LNCAP (cell line): ENCODE results near the gene HAPSTR1.

Experiments used
- TF ChIP-seq, protein P1 (sequence below): fragments of 450-650 bp; IDR thresholded peaks from 2 replicates; pipeline ENCODE4 v1.5.1; 2017; ENCODE audit warnings: mild to moderate bottlenecking

HAPSTR1 gene

GRCh38 chr16:9095656-9096397, 4.4 kb downstream of the HAPSTR1 start:
- TF ChIP-seq, protein P1, sequence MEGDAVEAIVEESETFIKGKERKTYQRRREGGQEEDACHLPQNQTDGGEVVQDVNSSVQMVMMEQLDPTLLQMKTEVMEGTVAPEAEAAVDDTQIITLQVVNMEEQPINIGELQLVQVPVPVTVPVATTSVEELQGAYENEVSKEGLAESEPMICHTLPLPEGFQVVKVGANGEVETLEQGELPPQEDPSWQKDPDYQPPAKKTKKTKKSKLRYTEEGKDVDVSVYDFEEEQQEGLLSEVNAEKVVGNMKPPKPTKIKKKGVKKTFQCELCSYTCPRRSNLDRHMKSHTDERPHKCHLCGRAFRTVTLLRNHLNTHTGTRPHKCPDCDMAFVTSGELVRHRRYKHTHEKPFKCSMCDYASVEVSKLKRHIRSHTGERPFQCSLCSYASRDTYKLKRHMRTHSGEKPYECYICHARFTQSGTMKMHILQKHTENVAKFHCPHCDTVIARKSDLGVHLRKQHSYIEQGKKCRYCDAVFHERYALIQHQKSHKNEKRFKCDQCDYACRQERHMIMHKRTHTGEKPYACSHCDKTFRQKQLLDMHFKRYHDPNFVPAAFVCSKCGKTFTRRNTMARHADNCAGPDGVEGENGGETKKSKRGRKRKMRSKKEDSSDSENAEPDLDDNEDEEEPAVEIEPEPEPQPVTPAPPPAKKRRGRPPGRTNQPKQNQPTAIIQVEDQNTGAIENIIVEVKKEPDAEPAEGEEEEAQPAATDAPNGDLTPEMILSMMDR: no peak

DNA sequence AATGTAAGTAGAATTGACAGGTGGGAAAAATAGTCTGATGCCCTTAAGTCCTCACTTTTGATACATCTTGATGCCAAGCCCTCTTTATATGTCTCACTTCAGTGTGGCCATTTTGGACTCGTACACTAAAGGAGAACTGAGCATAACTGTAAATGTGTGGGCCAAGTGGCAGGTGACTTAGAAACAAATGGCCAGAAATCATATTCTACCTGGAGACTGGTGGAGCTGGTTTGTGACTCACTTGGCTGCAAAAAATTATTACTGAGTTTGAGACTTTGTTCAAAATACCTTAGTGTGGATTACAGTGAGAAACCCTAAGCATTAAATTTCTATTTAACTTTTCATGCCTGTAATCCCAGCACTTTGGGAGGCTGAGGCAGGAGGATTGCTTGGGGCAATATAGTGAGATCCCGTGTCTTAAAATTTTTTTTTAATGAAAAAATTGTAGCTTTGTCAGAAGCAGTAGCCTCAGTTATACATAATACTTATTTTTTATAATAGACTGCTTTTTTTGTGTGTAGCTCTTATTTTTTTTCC, 5.0 kb downstream of the HAPSTR1 start:
- TF ChIP-seq, protein P1: no peak

DNA sequence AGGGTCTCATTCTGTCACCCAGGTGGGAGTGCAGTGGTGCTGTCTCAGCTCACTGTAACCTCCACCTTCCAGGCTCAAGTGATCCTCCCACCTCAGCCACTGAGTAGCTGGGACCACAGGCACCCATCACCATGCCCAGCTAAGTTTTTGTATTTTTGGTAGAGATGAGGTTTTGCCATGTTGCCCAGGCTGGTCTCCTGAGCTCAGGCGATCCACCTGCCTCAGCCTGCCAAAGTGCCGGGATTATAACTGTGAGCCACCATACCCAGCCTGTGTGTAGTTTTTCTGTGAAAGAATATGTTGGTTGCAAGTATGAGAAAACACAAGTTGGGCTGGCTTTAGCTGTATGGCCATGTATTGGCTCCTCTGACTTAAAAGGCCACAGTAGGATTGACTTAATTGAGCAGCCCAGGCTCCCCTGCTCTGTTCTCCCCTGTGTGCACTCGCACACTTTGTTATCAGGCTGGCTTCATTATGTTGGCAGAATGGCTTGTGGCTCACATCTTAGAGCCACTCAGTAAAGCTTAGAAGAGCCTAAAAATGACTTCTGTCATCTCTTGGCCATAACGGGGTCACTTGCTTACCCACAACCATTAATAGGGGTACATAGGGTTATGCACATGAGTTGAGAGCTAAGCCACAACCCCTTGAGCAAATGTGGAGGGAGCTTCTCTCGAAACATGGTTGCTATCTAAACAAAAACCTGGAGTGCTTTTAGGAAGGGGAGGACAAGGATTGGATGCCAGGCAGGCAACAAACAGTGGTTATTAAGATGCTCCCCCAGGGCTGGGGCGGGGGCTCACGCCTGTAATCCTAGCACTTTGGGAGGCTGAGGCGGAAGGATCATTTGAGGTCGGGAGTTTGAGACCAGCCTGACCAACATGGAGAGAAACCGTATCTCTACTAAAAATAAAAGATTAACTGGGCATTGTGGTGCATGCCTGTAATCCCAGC, 6.1 kb downstream of the HAPSTR1 start:
- TF ChIP-seq, protein P1: no peak

- TF ChIP-seq, protein P1: no peak
These were observed 7.1 kb downstream of the HAPSTR1 start for GRCh38 chr16:9098377-9099090.

- TF ChIP-seq, protein P1: no peak
These were observed 7.7 kb downstream of the HAPSTR1 start for GRCh38 chr16:9099131-9099625.

DNA sequence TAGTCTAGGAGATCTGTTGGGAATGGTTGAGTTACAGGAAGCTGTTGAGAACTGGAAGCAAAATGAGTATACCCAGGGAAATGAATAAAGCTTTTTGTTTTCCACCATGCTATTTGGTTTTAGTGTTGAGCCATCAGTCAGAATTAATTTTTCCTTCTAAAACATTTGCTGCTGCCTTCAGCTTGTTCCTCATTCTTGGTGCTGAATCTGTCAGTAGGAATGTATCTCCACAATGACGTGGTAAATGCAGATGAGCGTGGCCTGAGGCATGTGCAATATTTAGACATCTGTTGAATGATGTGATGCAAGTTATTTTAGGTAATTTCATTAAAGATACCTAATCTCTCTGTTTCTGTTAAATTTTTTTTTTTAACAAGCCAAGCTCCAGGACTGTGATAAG, 10.9 kb downstream of the HAPSTR1 start:
- TF ChIP-seq, protein P1: no peak

DNA sequence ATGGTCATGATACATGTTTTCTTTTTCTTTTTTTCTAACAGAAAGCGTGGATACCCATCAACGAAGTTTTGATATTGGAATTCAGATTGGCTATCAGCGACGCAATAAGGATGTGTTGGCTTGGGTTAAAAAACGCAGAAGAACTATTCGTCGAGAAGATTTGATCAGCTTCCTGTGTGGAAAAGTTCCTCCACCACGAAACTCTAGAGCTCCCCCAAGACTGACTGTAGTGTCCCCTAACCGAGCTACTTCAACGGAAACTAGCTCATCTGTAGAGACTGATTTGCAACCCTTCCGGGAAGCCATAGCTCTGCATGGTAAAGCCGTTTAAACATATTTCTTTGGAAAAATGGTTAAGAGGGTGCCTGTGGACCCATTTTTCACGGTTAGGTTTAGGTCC, 11.5 kb downstream of the HAPSTR1 start:
- TF ChIP-seq, protein P1: no peak
